HG03025 (cell line): ENCODE results near the gene RNLS.

Source experiments
- ATAC-seq: cut with Tn5 transposase; IDR thresholded peaks from one replicate; pipeline ENCODE4 v1.9.1; 2021; ENCODE audit warnings: mild to moderate bottlenecking, moderate library complexity; ENCODE audit not compliant: unreplicated experiment, low FRiP score

RNLS gene

DNA sequence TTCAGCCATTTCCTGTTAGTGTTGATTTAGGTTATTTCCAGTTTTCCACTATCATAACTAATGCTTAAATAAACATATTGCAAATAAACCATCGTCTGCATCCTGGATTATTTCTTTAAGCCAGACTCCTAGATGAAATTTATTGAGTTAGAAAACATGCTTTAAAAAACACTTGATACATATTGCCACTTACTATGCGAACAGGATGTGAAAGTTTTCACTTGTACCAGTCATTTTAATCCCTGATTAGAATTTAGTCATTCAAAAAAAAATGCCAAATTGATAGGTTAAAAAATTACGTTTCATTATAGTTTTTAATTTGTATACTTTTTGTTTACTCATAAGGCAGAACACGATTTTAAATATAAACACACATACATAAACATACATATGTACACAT, 309.6 kb downstream of the RNLS start:
- ATAC-seq, result no peak

GRCh38 chr10:88271761-88272543, 311.2 kb downstream of the RNLS start:
- ATAC-seq, result peak; percentile 13

DNA sequence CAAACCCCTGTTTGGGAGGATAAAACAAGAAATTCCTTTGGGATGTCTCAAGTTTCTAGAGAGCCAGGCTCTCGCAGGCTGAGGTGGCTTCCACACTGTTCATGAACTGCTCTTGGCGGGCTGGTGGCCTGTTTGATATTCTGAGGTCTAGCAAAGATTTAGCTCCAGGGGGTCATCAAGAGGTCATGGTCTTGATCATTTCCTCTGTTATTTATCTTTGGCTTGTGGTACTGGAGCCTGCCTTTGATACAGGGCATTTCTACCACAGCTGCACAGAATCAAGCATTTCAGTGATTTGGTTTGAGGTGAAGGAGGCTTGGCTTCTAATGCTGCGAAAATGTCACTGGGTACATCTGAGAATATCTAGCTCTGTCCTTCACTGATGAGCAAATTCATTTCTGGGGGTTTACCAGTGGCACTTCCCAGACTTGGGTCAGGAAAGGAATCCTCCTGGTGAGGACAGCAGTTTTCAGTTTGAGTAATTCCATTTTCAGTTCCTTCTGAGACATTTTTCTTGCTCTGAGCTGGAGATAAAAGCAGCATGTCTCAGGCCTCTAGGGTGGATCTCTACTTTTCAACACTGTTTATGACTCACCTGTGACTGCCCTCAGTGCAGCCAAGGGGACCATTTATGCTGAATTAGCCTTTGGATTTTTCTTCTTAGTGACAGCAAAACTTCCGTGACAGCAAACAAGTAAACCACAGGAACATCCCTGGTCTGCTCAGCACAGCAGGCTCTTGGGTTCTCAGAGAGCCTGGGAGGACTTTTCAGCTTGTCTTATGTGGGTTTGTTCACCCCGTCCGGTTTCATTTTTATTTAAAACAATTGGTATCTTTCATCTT, 312.0 kb downstream of the RNLS start:
- peak; percentile 79 for ATAC-seq

DNA sequence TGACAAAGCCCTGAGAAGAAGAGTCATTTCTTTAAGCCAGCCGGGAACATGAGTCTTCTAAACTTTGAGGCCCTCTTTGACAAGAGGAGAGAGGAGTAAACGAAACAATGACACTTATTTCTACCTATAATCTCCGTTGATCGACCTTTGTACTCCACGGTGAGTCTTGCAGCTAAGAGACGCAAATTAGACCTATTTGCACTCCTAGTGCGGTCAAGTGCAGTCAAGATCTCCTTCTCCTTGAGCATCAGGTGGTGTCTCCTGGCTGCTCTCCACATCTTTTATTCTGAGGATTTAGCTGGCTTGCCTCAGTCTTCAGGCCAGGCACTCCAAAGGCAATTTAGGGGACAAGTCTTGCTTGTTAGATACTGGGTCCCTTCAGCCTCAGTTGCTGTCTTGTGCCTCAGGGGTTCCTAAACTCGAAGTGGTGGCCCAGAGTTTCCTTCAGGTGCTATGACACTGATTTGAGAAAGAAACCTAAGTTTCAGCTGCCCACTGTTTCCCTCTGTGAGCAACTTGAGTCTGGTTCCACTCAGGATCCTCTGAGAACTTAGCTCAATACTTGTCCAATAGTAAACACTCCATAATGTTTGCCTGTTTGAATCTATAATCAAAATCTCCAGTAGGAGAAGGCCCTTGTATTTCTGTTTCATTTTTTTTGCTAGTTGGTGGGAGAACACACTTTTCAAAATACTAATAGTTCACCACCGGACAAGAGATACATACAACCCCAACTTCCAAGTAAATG, 312.9 kb downstream of the RNLS start:
- no peak for ATAC-seq

- no peak for ATAC-seq
Measured at GRCh38 chr10:88262591-88263234, 320.4 kb downstream of the RNLS start.

- ATAC-seq, result no peak
Measured at GRCh38 chr10:88261152-88261551, 322.0 kb downstream of the RNLS start.

DNA sequence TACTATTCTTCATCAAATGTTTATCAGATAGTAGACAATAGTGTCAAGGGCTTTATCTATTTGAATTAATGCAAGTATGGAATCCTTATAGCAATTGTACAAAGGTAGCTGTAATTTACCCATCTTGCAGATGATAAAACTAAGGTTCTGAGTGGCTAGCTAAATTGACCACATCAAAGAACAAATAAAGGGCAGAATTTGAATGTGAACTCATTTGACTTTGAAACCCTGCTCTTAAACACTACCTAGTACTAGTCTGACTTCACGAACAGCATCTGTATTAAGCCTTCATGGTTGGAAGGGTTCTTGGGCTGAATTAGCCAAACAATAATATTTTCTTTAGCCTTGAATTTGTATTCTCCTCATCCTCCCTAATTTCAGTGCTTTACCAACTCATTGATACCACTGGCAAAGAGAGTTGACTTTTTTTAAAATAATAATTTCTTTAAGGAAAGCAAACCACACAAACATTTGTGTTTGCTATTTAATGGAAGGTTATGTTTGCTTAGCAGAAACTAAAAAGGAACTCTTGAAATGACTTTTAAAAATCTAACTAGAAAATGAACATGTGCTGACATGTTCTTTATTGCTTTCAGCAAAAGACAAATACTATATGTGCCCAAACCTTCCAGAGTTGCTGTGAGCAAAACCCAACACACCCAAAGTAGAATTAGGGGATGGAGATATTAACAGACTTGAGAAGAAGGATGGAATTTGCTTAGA, 322.6 kb downstream of the RNLS start:
- no peak for ATAC-seq

GRCh38 chr10:88259381-88259780, 323.7 kb downstream of the RNLS start:
- no peak for ATAC-seq

GRCh38 chr10:88256886-88257285, 326.2 kb downstream of the RNLS start:
- ATAC-seq, result no peak

DNA sequence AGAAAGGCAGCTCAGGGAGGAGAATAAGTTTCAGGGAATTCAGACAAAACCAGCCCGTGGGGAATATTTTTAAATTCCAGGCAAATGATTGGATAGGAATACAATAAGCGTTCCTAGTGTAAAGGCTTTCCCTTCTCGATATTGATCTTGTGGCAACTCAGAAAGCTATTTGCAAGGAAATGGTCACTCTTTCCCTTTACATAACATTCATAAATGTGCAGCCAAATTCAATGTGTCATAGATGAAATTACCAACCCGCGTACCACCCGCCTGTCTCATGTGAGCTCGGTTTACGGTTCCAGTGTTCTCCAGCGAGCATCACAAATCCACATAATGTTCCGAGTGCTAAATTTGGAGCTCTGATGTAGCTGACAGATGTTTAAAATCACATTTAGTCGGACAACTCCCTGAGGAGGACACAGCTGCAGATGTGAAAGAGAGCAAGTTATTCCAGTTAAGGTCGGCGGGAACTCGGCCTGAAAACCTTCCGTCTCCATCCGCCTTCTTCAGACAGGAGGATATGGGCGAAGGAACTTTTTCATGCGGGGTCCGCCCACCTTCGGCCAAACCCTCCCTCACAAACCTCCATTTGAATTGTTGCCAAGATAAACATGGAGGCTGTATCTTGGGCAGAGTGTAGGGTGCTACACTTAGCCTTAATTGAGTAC, 327.0 kb downstream of the RNLS start:
- no peak for ATAC-seq

DNA sequence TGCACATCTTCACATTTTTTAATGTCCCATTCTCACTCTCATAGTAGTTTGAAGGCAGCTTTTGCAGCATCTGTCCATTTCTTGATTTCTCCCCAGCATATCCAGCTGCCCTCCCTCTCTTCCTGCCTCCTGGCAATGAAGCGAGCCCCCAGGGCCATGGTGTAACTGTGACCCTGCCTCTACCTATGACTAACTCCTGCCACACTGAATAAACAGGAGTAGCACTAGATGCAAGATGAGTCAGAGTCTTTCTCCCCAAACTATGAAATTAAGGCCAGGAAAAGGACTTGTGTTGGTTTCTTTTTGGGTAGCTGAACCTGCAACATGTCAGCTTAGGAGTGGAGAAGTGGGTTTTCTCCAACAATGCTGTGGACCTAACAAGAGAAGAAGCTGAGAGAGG, 329.0 kb downstream of the RNLS start:
- no peak for ATAC-seq

- ATAC-seq, result no peak
Measured at GRCh38 chr10:88253622-88254021, 329.5 kb downstream of the RNLS start.

DNA sequence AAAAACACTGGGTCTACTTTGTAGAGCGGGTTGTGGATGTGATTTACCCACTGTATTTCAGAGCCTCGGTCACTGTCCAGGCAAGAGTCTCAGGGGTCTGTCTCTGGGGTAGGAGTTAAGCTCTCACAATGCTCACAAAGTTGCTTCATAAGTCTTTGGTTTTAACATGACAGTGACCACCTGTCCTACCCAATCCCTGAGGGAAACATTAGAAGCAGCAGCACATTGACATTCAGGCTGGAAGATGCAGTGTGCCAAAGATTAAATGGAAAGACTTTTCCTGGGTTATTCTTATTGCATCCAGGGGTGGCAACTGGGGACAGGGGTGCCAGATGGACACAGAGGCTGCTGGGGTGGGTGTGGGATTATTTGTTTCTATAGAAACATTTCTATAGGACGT, 330.0 kb downstream of the RNLS start:
- ATAC-seq, result no peak

DNA sequence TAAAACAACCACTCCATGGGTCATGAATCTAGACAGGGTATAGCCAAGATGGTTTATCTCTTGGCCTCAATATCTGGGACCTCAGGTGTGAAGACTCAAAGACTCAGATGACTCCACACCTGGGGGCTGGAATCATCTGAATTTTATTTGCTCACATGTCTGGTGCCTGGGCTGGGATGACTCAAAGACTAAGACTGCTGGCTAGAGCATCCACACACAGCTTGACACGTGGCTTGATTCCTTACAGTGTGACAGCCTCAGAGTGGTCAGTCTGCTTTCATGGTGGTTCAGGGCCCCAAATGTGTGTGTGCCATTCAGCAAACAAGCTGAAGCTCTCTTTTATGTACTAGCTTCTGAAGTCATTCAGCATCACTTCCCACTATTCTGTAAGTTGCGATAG, 333.7 kb downstream of the RNLS start:
- no peak for ATAC-seq

DNA sequence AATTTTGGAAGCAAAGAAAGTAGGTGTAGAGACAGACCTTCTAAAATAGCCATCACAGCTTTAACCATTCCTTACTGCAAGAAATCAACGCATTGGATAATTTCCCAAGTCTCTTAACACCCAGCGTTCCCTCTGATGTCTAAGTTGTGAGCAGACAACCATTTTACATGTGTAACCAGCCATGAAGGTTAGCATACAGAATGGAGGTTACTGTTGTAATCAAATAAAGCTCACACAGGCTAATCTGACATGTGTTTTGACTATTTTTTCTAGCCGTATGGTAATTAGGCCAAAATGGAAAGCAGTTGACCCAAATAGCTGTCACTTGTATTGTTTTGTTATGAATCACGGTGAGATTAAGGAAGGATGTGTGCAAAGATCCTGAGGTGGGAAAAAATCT, 336.4 kb downstream of the RNLS start:
- ATAC-seq, result no peak

GRCh38 chr10:88245974-88246511, 337.1 kb downstream of the RNLS start:
- ATAC-seq, result no peak

GRCh38 chr10:88244781-88245625, 338.1 kb downstream of the RNLS start:
- ATAC-seq, result no peak
